Measurements from ENCODE around the gene ADAMTSL3.

The ADAMTSL3 gene

DNA sequence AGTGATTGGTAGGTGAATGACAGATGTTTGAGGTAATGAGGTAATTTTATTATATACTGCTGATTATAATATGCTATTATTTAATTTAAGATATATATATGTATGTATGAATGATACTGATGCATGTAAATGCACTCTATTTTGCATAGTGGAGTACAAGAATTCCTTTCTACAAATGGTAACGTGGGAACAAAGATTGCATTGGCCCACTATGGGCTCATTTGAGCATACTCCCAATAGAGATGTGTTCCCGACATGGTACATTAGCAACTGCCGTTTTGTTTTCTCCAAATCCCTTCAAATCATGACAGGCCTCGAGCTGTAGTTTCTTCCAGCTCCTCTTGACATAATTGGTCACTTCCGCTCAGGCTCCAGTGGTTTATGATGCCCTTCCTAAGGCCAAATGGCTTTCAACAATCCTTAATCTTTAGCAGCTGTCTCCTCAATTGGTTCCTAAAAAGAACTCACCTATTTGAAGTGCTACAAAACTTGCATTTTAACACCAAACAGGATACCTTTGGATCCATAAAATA lies 266.1 kb downstream of the ADAMTSL3 start:
- Histone ChIP-seq H2BK12ac (ENCODE audit: low read length) (no peak overlapping the region), H4K91ac (ENCODE audit: low read depth, low read length, poor library complexity) (no peak overlapping the region), H3K9me3 (replicated peaks in 1 of 2; ENCODE audit: control insufficient read depth in 2 of 2, insufficient read depth in 1 of 2, low read depth in 1 of 2, low read length in 2 of 2) (no peaks in the 10 kb centered on the region), H2AK5ac (ENCODE audit: low read depth, low read length) (no peak overlapping the region), H3K23ac (ENCODE audit: low read depth, low read length, poor library complexity) (no peak overlapping the region), H3K4ac (ENCODE audit: low read length) (no peak overlapping the region), H3K4me3 (ENCODE audit: low read length in 2 of 2) (no peak overlapping the region), H2AFZ (ENCODE audit: low read length) (no peak overlapping the region), H3K27me3 (ENCODE audit: control insufficient read depth in 3 of 3, insufficient read depth in 3 of 3, low read depth in 1 of 3, low read length in 3 of 3) (peaks cover 0 to 2% (median 0%) of the 10 kb centered on the region in 3 experiments), H2BK120ac (ENCODE audit: low read depth, low read length) (no peak overlapping the region), H3K18ac (ENCODE audit: low read length) (no peak overlapping the region), H3K27ac (replicated peaks; ENCODE audit: low read length) (no peak overlapping the region), H3K79me1 (ENCODE audit: low read depth, low read length) (no peaks in the 10 kb centered on the region), H3K4me2 (ENCODE audit: insufficient read depth, low read length, poor library complexity, severe bottlenecking) (no peak overlapping the region), H2BK15ac (ENCODE audit: low read length) (no peak overlapping the region), H2BK5ac (ENCODE audit: low read length) (no peak overlapping the region), H3K9ac (ENCODE audit: low read depth, low read length, poor library complexity) (no peak overlapping the region), H3K36me3 (replicated peaks in 1 of 2; ENCODE audit: control insufficient read depth in 2 of 2, insufficient read depth in 2 of 2, low read length in 2 of 2) (no peaks in the 10 kb centered on the region), H4K8ac (ENCODE audit: low read depth, low read length) (no peak overlapping the region), H3K14ac (ENCODE audit: low read length) (no peak overlapping the region), H3K4me1 (ENCODE audit: control insufficient read depth in 2 of 2, insufficient read depth in 1 of 2, low read depth in 1 of 2, low read length in 2 of 2) (no peaks in the 10 kb centered on the region)
- DNase-seq (ENCODE audit: low spot score), result no peak
- no CpG with 5 or more reads among the region's 5 CpGs for whole genome bisulfite sequencing, 2 donors (ENCODE audit: extremely low coverage in 2 of 2, insufficient read length in 2 of 2, insufficient replicate concordance in 1 of 2)

DNA sequence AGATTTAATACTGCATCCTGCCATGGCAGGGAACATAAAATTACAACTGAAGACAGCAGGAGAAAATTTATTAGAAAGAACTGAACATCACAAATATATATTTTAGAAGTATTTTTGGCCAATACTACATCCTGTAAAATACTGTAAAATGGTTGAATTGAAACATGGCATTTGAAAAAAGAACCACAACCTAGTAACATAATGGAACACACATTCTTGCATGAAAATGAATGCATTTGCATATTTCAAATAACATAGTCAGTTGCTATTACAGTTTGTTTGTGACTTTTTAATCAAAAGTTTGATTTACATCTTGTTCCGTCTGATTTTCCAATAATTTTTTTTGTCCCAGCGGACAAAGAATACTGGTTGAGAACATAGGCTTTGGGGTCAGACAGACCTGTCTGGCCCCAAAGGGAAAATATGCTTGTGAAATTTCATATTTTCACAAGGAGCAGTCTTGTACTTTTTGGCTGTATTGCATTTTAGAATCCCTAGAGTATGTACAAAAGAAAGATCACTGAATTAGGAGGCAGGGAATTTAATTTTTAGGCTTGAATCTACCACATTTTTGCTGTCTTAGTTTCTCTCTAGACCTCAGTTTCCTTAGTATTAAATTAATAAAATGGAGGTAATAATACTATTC lies 268.8 kb downstream of the ADAMTSL3 start:
- H2BK15ac ChIP-seq (ENCODE audit: low read length), result no peak overlapping the region
- no peak overlapping the region for H4K91ac ChIP-seq (ENCODE audit: low read depth, low read length, poor library complexity)
- no peak overlapping the region for H2AFZ ChIP-seq (ENCODE audit: low read length)
- peaks cover 0 to 5% (median 0%) of the 10 kb centered on the region in 3 experiments for H3K27me3 ChIP-seq (ENCODE audit: control insufficient read depth in 3 of 3, insufficient read depth in 3 of 3, low read depth in 1 of 3, low read length in 3 of 3)
- no CpG with 5 or more reads among the region's 2 CpGs for WGBS, 2 donors (ENCODE audit: extremely low coverage in 2 of 2, insufficient read length in 2 of 2, insufficient replicate concordance in 1 of 2)
- H3K23ac ChIP-seq (ENCODE audit: low read depth, low read length, poor library complexity), result no peak overlapping the region
- no peak overlapping the region for H2AK5ac ChIP-seq (ENCODE audit: low read depth, low read length)
- no peak overlapping the region for H3K4me2 ChIP-seq (ENCODE audit: insufficient read depth, low read length, poor library complexity, severe bottlenecking)
- no peak overlapping the region for H3K4ac ChIP-seq (ENCODE audit: low read length)
- H3K27ac ChIP-seq (replicated peaks; ENCODE audit: low read length), result no peak overlapping the region
- H2BK120ac ChIP-seq (ENCODE audit: low read depth, low read length), result no peak overlapping the region
- DNase-seq (ENCODE audit: low spot score), result no peak
- H3K18ac ChIP-seq (ENCODE audit: low read length), result no peak overlapping the region
- H3K9me3 ChIP-seq (replicated peaks in 1 of 2; ENCODE audit: control insufficient read depth in 2 of 2, insufficient read depth in 1 of 2, low read depth in 1 of 2, low read length in 2 of 2), result no peaks in the 10 kb centered on the region
- no peak overlapping the region for H2BK5ac ChIP-seq (ENCODE audit: low read length)
- no peak overlapping the region for H2BK12ac ChIP-seq (ENCODE audit: low read length)
- H3K4me1 ChIP-seq (ENCODE audit: control insufficient read depth in 2 of 2, insufficient read depth in 1 of 2, low read depth in 1 of 2, low read length in 2 of 2), result no peaks in the 10 kb centered on the region
- H3K4me3 ChIP-seq (ENCODE audit: low read length in 2 of 2), result no peak overlapping the region
- H3K36me3 ChIP-seq (replicated peaks in 1 of 2; ENCODE audit: control insufficient read depth in 2 of 2, insufficient read depth in 2 of 2, low read length in 2 of 2), result no peaks in the 10 kb centered on the region
- no peaks in the 10 kb centered on the region for H3K79me1 ChIP-seq (ENCODE audit: low read depth, low read length)
- H3K14ac ChIP-seq (ENCODE audit: low read length), result no peak overlapping the region
- H3K9ac ChIP-seq (ENCODE audit: low read depth, low read length, poor library complexity), result no peak overlapping the region
- H4K8ac ChIP-seq (ENCODE audit: low read depth, low read length), result no peak overlapping the region

DNA sequence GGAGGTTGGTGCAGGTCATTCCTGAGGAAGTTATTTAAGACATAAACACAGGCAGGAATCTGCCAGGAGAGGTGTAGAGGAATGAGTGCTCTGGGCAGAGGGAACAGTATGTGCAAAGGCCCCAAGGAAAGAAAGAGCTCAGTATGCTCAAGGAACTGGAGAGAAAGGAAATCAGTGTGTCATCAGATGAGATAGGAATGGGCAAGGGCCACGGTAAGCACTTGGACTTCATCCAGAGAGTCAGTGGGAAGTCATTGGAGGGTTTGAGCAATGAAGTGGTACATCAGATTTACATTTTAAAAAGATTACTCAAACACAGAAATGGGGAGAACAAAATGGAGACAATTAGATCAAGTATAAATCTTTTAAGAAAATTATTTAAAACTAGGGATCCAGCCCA lies 272.2 kb downstream of the ADAMTSL3 start:
- Histone ChIP-seq H3K4me3 (ENCODE audit: low read length in 2 of 2) (no peak overlapping the region), H3K9ac (ENCODE audit: low read depth, low read length, poor library complexity) (no peak overlapping the region), H3K9me3 (replicated peaks in 1 of 2; ENCODE audit: control insufficient read depth in 2 of 2, insufficient read depth in 1 of 2, low read depth in 1 of 2, low read length in 2 of 2) (no peaks in the 10 kb centered on the region), H3K4ac (ENCODE audit: low read length) (no peak overlapping the region), H3K27ac (replicated peaks; ENCODE audit: low read length) (no peak overlapping the region), H2AFZ (ENCODE audit: low read length) (no peak overlapping the region), H3K14ac (ENCODE audit: low read length) (no peak overlapping the region), H3K79me1 (ENCODE audit: low read depth, low read length) (no peaks in the 10 kb centered on the region), H2BK12ac (ENCODE audit: low read length) (no peak overlapping the region), H4K8ac (ENCODE audit: low read depth, low read length) (no peak overlapping the region), H3K36me3 (replicated peaks in 1 of 2; ENCODE audit: control insufficient read depth in 2 of 2, insufficient read depth in 2 of 2, low read length in 2 of 2) (no peaks in the 10 kb centered on the region), H3K18ac (ENCODE audit: low read length) (no peak overlapping the region), H3K23ac (ENCODE audit: low read depth, low read length, poor library complexity) (no peak overlapping the region), H3K27me3 (ENCODE audit: control insufficient read depth in 3 of 3, insufficient read depth in 3 of 3, low read depth in 1 of 3, low read length in 3 of 3) (peaks cover 0 to 5% (median 0%) of the 10 kb centered on the region in 3 experiments), H2BK120ac (ENCODE audit: low read depth, low read length) (no peak overlapping the region), H2BK5ac (ENCODE audit: low read length) (no peak overlapping the region), H2AK5ac (ENCODE audit: low read depth, low read length) (no peak overlapping the region), H4K91ac (ENCODE audit: low read depth, low read length, poor library complexity) (no peak overlapping the region), H3K4me1 (ENCODE audit: control insufficient read depth in 2 of 2, insufficient read depth in 1 of 2, low read depth in 1 of 2, low read length in 2 of 2) (peaks cover 0 to 3% of the 10 kb centered on the region in 2 donors), H2BK15ac (ENCODE audit: low read length) (no peak overlapping the region), H3K4me2 (ENCODE audit: insufficient read depth, low read length, poor library complexity, severe bottlenecking) (no peak overlapping the region)
- no peak for DNase-seq (ENCODE audit: low spot score)
- no CpG with 5 or more reads among the region's 1 CpG for WGBS, 2 donors (ENCODE audit: extremely low coverage in 2 of 2, insufficient read length in 2 of 2, insufficient replicate concordance in 1 of 2)

DNA sequence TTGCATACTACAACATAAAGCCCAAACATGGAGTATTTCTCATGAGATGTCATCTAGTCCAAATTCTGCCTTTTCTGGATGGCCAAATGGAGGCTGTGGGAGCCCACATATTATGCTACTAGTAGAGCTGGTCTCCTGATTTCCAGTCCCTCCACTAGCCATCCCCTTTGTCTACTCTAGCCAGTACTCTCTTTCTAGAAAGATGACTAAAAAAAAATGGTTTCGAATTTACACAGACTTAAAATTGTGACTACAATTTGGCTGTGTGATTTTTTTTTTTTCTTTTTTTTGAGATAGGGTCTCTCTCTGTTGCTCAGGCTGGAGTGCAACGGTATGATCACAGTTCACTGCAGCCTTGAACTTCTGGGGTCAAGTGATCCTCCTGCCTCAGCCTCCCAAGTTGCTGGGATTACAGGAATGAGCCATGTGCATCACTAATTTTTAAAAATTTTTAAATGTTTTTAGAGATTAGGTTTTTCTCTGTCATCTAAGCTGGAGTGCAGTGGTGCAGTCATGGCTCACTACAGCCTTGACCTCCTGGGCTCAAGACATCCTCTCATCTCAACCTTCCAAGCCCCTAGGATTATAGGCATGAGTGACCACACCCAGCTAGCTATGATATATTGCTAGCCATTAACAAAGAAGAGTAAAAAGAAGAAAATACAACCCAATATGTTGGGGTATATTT lies 273.9 kb downstream of the ADAMTSL3 start:
- Histone ChIP-seq H2BK12ac (ENCODE audit: low read length) (no peak overlapping the region), H3K9me3 (replicated peaks in 1 of 2; ENCODE audit: control insufficient read depth in 2 of 2, insufficient read depth in 1 of 2, low read depth in 1 of 2, low read length in 2 of 2) (no peaks in the 10 kb centered on the region), H3K9ac (ENCODE audit: low read depth, low read length, poor library complexity) (no peak overlapping the region), H4K8ac (ENCODE audit: low read depth, low read length) (no peak overlapping the region), H3K79me1 (ENCODE audit: low read depth, low read length) (no peaks in the 10 kb centered on the region), H3K27me3 (ENCODE audit: control insufficient read depth in 3 of 3, insufficient read depth in 3 of 3, low read depth in 1 of 3, low read length in 3 of 3) (peaks cover 0 to 5% (median 0%) of the 10 kb centered on the region in 3 experiments), H3K36me3 (replicated peaks in 1 of 2; ENCODE audit: control insufficient read depth in 2 of 2, insufficient read depth in 2 of 2, low read length in 2 of 2) (no peaks in the 10 kb centered on the region), H2BK5ac (ENCODE audit: low read length) (no peak overlapping the region), H3K4me3 (ENCODE audit: low read length in 2 of 2) (no peak overlapping the region), H4K91ac (ENCODE audit: low read depth, low read length, poor library complexity) (no peak overlapping the region), H2AFZ (ENCODE audit: low read length) (no peak overlapping the region), H3K14ac (ENCODE audit: low read length) (no peak overlapping the region), H3K4me1 (ENCODE audit: control insufficient read depth in 2 of 2, insufficient read depth in 1 of 2, low read depth in 1 of 2, low read length in 2 of 2) (peaks cover 0 to 3% of the 10 kb centered on the region in 2 donors), H2BK120ac (ENCODE audit: low read depth, low read length) (no peak overlapping the region), H3K18ac (ENCODE audit: low read length) (no peak overlapping the region), H2AK5ac (ENCODE audit: low read depth, low read length) (no peak overlapping the region), H2BK15ac (ENCODE audit: low read length) (no peak overlapping the region), H3K27ac (replicated peaks; ENCODE audit: low read length) (no peak overlapping the region), H3K23ac (ENCODE audit: low read depth, low read length, poor library complexity) (no peak overlapping the region), H3K4me2 (ENCODE audit: insufficient read depth, low read length, poor library complexity, severe bottlenecking) (no peak overlapping the region), H3K4ac (ENCODE audit: low read length) (no peak overlapping the region)
- no peak for DNase-seq (ENCODE audit: low spot score)
- WGBS, 2 donors (ENCODE audit: extremely low coverage in 2 of 2, insufficient read length in 2 of 2, insufficient replicate concordance in 1 of 2), result no CpG with 5 or more reads among the region's 2 CpGs
